Stomach (tissue), 4 donors: ENCODE measurements around the gene PLPP3.

ENCODE experiments used
- POLR2A ChIP-seq, 4 donors: fragments of 450-650 bp; IDR thresholded peaks; one replicate each; pipeline ENCODE4 v1.6.1; 2016; ENCODE audit warnings: antibody characterized with exemption in 4 of 4, control low read depth in 2 of 4, mild to moderate bottlenecking in 1 of 4, moderate library complexity in 1 of 4
- POLR2AphosphoS5 ChIP-seq, 3 donors: sonication (generic); formaldehyde crosslinking; IDR thresholded peaks; one replicate each; pipeline ENCODE4 v1.6.1; 2016; ENCODE audit warnings: antibody characterized with exemption in 3 of 3
- TF ChIP-seq, protein P1 (sequence below), 7 experiments: fragments of 450-650 bp in 4 of 7; fragments of 200-600 bp in 3 of 7; sonication (generic) in 3 of 7; IDR thresholded peaks; one replicate each; pipeline ENCODE4 v1.5.1; 2016 to 2019; ENCODE audit warnings: antibody characterized with exemption in 7 of 7, control low read depth in 2 of 7, mild to moderate bottlenecking in 1 of 7

DNA sequence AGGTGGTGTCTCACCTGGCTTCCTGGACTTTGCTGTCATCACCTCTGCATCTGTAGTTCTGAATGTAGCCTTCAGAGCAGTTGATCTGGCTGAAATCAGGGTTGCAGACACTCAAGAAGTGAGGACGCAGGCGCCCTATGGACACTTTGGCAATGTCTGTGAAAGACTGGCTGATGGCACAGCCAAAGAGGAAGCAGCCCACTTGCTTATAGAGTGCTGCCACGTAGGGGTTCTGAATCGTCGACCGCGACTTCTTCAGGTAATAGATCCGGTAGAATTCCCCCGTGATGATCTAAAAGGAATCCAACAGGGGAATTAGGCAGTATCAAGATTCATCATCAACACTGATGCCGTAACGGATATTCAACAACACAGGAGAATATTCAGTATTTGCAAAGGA is 55.1 kb downstream of the PLPP3 start:
- TF ChIP-seq, protein P1, sequence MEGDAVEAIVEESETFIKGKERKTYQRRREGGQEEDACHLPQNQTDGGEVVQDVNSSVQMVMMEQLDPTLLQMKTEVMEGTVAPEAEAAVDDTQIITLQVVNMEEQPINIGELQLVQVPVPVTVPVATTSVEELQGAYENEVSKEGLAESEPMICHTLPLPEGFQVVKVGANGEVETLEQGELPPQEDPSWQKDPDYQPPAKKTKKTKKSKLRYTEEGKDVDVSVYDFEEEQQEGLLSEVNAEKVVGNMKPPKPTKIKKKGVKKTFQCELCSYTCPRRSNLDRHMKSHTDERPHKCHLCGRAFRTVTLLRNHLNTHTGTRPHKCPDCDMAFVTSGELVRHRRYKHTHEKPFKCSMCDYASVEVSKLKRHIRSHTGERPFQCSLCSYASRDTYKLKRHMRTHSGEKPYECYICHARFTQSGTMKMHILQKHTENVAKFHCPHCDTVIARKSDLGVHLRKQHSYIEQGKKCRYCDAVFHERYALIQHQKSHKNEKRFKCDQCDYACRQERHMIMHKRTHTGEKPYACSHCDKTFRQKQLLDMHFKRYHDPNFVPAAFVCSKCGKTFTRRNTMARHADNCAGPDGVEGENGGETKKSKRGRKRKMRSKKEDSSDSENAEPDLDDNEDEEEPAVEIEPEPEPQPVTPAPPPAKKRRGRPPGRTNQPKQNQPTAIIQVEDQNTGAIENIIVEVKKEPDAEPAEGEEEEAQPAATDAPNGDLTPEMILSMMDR (IDR thresholded peaks at IDR 0.05) = no peak
- TF ChIP-seq POLR2AphosphoS5 (IDR thresholded peaks at IDR 0.05) (no peak), POLR2A (IDR thresholded peaks at IDR 0.05) (no peak)
